GM19099 (cell line): ENCODE results near the gene CFAP45.

Source experiments
- POLR2A ChIP-seq: IDR thresholded peaks from 3 replicates; pipeline ENCODE4 v1.6.1; 2011; ENCODE audit warnings: low read depth; ENCODE audit not compliant: insufficient read length; ENCODE audit errors: extremely low read depth

The CFAP45 gene

DNA sequence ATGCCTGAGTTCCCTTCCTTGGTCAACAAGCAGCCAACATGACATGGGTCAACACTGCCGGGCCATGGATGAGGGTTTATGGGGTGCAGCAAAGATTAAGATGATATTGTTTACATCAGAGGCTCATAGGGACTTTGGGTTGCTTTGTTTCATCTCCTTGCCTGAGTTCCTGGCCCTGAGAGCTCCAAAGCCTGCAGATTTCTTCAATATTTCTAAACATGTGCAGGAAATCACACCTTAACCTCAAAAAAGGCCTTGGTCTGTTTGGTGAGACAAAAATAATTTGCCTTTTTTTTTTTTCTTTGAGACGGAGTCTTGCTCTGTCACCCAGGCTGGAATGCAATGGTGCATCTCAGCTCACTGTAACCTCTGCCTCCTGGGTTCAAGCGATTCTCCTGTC lies 72.4 kb downstream of the CFAP45 start:
- no peak for TF ChIP-seq POLR2A

DNA sequence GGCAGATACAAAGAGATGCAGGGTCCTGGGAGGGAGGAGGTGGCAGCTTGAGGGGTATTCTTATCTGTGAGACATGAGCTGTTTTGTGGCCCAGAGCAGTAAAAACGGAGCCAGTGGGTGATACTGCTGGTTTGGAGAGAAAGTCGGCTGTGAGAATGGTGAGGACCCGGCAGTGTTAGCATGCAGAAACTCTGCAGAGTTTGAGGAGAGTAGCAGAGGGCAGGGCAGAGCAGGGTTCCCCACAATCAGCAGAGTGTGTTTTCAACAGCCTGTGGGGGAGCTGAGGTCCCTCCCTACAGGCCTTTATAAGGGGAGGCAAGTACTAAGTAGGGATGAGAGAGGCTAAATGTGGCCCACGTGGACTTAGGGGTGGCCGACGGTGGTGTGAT lies 72.9 kb downstream of the CFAP45 start:
- TF ChIP-seq POLR2A = no peak

DNA sequence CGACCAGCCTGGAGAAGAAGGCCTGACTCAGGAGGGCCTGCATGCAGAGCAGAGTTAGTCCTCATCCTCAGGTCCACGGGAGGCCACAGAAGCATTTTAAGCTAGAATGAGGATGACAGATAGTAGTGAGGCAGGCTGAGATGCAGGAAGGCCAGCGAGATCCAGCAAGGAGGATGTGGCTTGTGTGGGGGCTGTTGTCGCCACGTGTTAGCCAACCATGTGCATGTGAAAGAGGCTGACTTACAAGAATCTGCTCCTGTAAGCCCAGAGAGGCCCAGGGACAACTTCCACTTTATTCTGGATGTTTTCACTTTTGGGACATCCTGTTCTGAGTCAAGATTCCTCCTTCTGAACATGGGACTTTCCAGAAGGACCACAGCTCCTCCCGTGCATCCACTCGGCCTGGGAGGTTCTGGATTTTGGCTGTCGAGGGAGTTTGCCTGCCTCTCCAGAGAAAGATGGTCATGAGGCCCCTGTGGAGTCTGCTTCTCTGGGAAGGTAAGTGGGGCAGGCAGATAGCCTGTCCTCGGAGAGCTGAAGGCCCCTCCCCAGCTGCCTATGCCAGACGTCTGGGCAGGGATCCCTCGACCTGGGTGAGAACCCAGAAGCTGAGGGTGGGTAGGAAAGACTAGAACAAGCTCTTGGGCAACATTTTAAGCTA lies 73.4 kb downstream of the CFAP45 start, which contains the start of gene SLAMF8:
SLAMF8 (plus strand) TSS at position 433 of the 661 bp plus-strand sequence; CDS start at position 459, 26 bp downstream.
- TF ChIP-seq POLR2A = no peak

DNA sequence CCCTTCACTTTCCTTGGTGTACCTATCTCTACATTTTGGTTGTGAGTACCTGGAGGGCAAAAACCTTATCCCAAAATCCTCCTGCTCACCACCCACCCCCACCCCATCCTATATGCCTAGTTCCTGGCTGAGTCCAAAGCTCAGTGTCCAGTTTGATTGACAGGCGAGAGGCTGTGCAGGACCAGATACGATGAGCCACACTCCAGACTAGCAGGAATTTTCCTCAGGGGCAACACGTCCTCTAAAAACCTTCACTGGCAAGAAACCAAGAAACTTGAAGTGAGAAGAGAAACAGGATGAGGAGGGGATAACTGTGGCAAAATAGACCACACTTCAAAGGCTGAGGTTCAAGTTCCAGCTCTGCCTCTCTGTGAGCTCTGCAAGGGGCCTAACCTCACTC lies 74.4 kb downstream of the CFAP45 start:
- TF ChIP-seq POLR2A = no peak

DNA sequence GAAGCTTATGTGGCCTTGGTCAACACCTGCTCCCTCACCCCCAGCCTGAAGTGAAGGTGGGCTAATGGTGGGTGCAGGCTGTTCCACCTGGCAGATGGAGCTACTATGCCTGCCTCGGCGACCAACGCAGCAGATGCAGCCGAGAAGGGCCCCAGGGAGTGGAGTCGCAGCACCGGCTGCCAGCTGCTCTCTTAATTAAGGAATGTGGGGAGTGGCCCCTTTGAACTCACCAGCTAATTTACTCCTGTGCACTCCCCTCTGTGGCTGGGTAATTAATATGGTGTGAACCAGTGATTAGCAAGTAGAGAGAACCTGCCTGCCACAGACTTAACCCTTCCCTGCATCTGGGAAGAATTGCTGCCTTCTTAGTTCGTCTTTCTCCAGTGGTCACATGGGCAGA lies 76.6 kb downstream of the CFAP45 start:
- no peak for TF ChIP-seq POLR2A
